Common myeloid progenitor, CD34-positive (primary cell): ENCODE data around the gene CLEC2D.
"Not testable (repeated sequence)": the region's sequence is repeated elsewhere in the genome, so short reads cannot be mapped to it uniquely, and the experiment has no call there.

Source experiments
- CTCF ChIA-PET: fragments of 350-600 bp; sonication (Branson Sonifier 250); formaldehyde crosslinking; loops from one replicate; lab custom pipeline; 2021; ENCODE audit warnings: antibody characterized with exemption; lab: Charles Lee
- POLR2A ChIA-PET: fragments of 350-600 bp; sonication (Branson Sonifier 250); formaldehyde crosslinking; loops from one replicate; lab custom pipeline; 2021; ENCODE audit warnings: antibody characterized with exemption; lab: Charles Lee
- DNase-seq, 3 donors: peaks; one replicate each; pipeline versions ENCODE4 v3.0.0 to v3.0.0-alpha.2; 2013
- H3K27ac ChIP-seq, 2 experiments: 1 replicate in 1 of 2; 2 replicates in 1 of 2; pipeline ENCODE4 v1.7.0; 2013; ENCODE audit warnings: inconsistent platforms in 2 of 2, low read length in 2 of 2, mild to moderate bottlenecking in 2 of 2, low read depth in 1 of 2, moderate library complexity in 1 of 2; ENCODE audit not compliant: severe bottlenecking in 2 of 2, insufficient read depth in 1 of 2, poor library complexity in 1 of 2
- H3K27me3 ChIP-seq, 5 experiments: replicated peaks in 2 of 5; 1 replicate in 3 of 5; 2 replicates in 2 of 5; pipeline versions ENCODE4 v1.6.1 to v1.7.0; 2013; ENCODE audit warnings: low read length in 4 of 5, mild to moderate bottlenecking in 2 of 5, moderate library complexity in 2 of 5, inconsistent platforms in 1 of 5; ENCODE audit not compliant: insufficient read depth in 5 of 5, control insufficient read depth in 4 of 5
- H3K36me3 ChIP-seq, 4 experiments: 1 replicate in 2 of 4; 2 replicates in 2 of 4; pipeline versions ENCODE4 v1.6.1 to v1.7.0; 2013; ENCODE audit warnings: low read length in 3 of 4, control low read depth in 1 of 4, mild to moderate bottlenecking in 1 of 4; ENCODE audit not compliant: control insufficient read depth in 4 of 4, insufficient read depth in 4 of 4
- H3K4me1 ChIP-seq, 4 experiments: 1 replicate in 3 of 4; 2 replicates in 1 of 4; pipeline versions ENCODE4 v1.6.1 to v1.7.1; 2013; ENCODE audit warnings: low read length in 3 of 4, mild to moderate bottlenecking in 3 of 4, control low read depth in 1 of 4, inconsistent platforms in 1 of 4, moderate library complexity in 1 of 4; ENCODE audit not compliant: control insufficient read depth in 4 of 4, insufficient read depth in 4 of 4; ENCODE audit errors: control extremely low read depth in 1 of 4
- H3K4me3 ChIP-seq, 7 experiments: 1 replicate in 4 of 7; 2 replicates in 3 of 7; pipeline versions ENCODE4 v1.5.1 to v1.7.0; 2013; ENCODE audit warnings: mild to moderate bottlenecking in 7 of 7, low read length in 6 of 7, moderate library complexity in 6 of 7, inconsistent platforms in 2 of 7, low read depth in 2 of 7, control low read depth in 1 of 7; ENCODE audit not compliant: insufficient read depth in 4 of 7, control insufficient read depth in 1 of 7; ENCODE audit errors: extremely low read depth in 1 of 7
- H3K9me3 ChIP-seq, 5 experiments: 1 replicate in 4 of 5; 2 replicates in 1 of 5; pipeline versions ENCODE4 v1.6.1 to v1.7.1; 2013; ENCODE audit warnings: low read length in 4 of 5, mild to moderate bottlenecking in 2 of 5, inconsistent platforms in 1 of 5, low read depth in 1 of 5, moderate library complexity in 1 of 5; ENCODE audit not compliant: control insufficient read depth in 4 of 5, insufficient read depth in 2 of 5; ENCODE audit errors: control extremely low read depth in 1 of 5
- WGBS: methylation state at CpG from one replicate; pipeline ENCODE4 v1.1.5; 2013; ENCODE audit not compliant: insufficient coverage; 5-methylcytosine and 5-hydroxymethylcytosine counted together

The CLEC2D gene

DNA sequence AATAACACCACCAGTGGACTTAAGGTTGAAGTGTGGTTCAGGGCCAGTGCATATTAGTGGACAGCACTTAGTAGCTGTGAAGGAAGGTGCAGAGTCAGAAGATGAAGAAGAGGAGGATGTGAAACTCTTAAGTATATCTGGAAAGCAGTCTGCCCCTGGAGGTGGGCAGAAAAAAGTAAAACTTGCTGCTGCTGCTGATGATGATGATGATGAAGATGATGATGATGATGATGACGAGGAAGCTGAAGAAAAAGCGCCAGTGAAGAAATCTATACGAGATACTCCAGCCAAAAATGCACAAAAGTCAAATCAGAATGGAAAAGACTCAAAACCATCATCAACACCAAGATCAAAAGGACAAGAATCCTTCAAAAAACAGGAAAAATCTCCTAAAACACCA lies 26.1 kb downstream of the CLEC2D start:
- POLR2A ChIA-PET, DNase-seq, H3K27me3 ChIP-seq, CTCF ChIA-PET, H3K4me3 ChIP-seq, H3K27ac ChIP-seq: not testable (repeated sequence)
- Histone ChIP-seq H3K36me3 (peaks cover 14 to 37% (median 23%) of the 10 kb centered on the region in 4 experiments), H3K4me1 (peaks cover 0 to 28% (median 8%) of the 10 kb centered on the region in 4 experiments), H3K9me3 (peaks cover 0 to 10% (median 0%) of the 10 kb centered on the region in 5 experiments)
- no CpG with 5 or more reads among the region's 3 CpGs for WGBS

GRCh38 chr12:9697619-9698018 lies 28.1 kb downstream of the CLEC2D start:
- Histone ChIP-seq H3K4me3 (no peak overlapping the region), H3K4me1 (peaks cover 2 to 41% (median 16%) of the 10 kb centered on the region in 4 experiments), H3K9me3 (peaks cover 0 to 10% (median 0%) of the 10 kb centered on the region in 5 experiments), H3K27me3 (no peaks in the 10 kb centered on the region), H3K27ac (no peak overlapping the region), H3K36me3 (peaks cover 9 to 28% (median 19%) of the 10 kb centered on the region in 4 experiments)
- DNase-seq: no peak
- CTCF ChIA-PET: interaction anchor here (1.7 kb wide), 1 partner anchor 24 kb away, joined by 3 read pairs; no protein-coding TSS in a partner anchor
- POLR2A ChIA-PET: no interaction called here

GRCh38 chr12:9698681-9699080 lies 29.2 kb downstream of the CLEC2D start:
- ChIA-PET CTCF (interaction anchor here (0.7 to 1.8 kb wide), 3 partner anchors 9 to 64 kb away, joined by 3 to 4 read pairs (median 3); no protein-coding TSS in a partner anchor), POLR2A (no interaction called here)
- Histone ChIP-seq H3K4me1 (peaks cover 2 to 47% (median 18%) of the 10 kb centered on the region in 4 experiments), H3K27ac (no peak overlapping the region), H3K4me3 (no peak overlapping the region), H3K9me3 (peaks cover 0 to 10% (median 0%) of the 10 kb centered on the region in 5 experiments), H3K36me3 (peaks cover 7 to 18% (median 13%) of the 10 kb centered on the region in 4 experiments), H3K27me3 (no peaks in the 10 kb centered on the region)
- WGBS: 94% methylated on average over 2 of the region's 2 CpGs
- no peak for DNase-seq

GRCh38 chr12:9699269-9699897 lies 29.9 kb downstream of the CLEC2D start:
- ChIA-PET CTCF (interaction anchor here (1.0 to 1.8 kb wide), 3 partner anchors 9 to 65 kb away, joined by 4 to 8 read pairs (median 5); no protein-coding TSS in a partner anchor), POLR2A (no interaction called here)
- H3K36me3 ChIP-seq: peaks cover 7 to 17% (median 9%) of the 10 kb centered on the region in 4 experiments
- no CpG with 5 or more reads among the region's 1 CpG for WGBS
- no peak overlapping the region for H3K4me3 ChIP-seq
- no peak for DNase-seq
- peaks cover 2 to 42% (median 16%) of the 10 kb centered on the region in 4 experiments for H3K4me1 ChIP-seq
- no peaks in the 10 kb centered on the region for H3K27me3 ChIP-seq
- H3K9me3 ChIP-seq: peaks cover 0 to 10% (median 0%) of the 10 kb centered on the region in 5 experiments
- H3K27ac ChIP-seq: no peak overlapping the region

- Histone ChIP-seq H3K4me3 (no peak overlapping the region), H3K4me1 (peaks cover 2 to 39% (median 14%) of the 10 kb centered on the region in 4 experiments), H3K27me3 (no peaks in the 10 kb centered on the region), H3K27ac (no peak overlapping the region), H3K36me3 (peaks cover 2 to 14% (median 4%) of the 10 kb centered on the region in 4 experiments), H3K9me3 (peaks cover 0 to 10% (median 0%) of the 10 kb centered on the region in 5 experiments)
- WGBS: 71% methylated on average over 1 of the region's 2 CpGs
- POLR2A ChIA-PET: no interaction called here
- no peak for DNase-seq
- CTCF ChIA-PET: interaction anchor here (1.0 to 1.8 kb wide), 3 partner anchors 8 to 66 kb away, joined by 4 to 8 read pairs (median 5); no protein-coding TSS in a partner anchor
Observed at GRCh38 chr12:9699898-9700605, 30.5 kb downstream of the CLEC2D start.

DNA sequence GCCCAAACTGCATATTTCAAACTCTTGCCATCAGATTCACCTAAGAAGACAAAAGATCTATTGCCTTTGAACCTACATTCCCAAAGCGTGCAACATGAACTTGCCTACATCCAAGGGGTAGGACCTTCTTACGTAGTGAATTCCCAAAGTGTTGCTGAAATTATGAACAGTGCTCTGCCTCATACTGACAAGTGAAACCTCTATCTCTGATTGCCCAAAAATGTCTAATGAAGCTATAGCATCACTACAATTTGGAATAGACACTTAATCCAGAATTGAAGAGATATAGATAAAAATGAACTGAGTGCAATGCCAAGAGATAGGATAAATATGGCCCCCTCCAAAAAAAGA lies 31.1 kb downstream of the CLEC2D start:
- H3K27ac ChIP-seq: no peak overlapping the region
- POLR2A ChIA-PET: no interaction called here

More for the DNA sequence above, 31.1 kb downstream of the CLEC2D start:
- Histone ChIP-seq H3K4me1 (peaks cover 2 to 39% (median 14%) of the 10 kb centered on the region in 4 experiments), H3K27me3 (no peaks in the 10 kb centered on the region), H3K36me3 (peaks cover 0 to 8% (median 1%) of the 10 kb centered on the region in 4 experiments), H3K4me3 (no peak overlapping the region), H3K9me3 (peaks cover 0 to 8% (median 0%) of the 10 kb centered on the region in 5 experiments)
- 100% methylated on average over 1 of the region's 2 CpGs for WGBS
- no peak for DNase-seq
- CTCF ChIA-PET: interaction anchor here (1.7 kb wide), 1 partner anchor 17 kb away, joined by 5 read pairs; no protein-coding TSS in a partner anchor
